Stimulated activated CD8-positive, alpha-beta memory T cell treated with anti-CD3 and anti-CD28 coated beads, Interleukin-4, amount 100 ng/mL, for 48 hours (primary cell): Measurements from ENCODE around the gene VIT.

ENCODE experiments used
- DNase-seq: peaks from one replicate; pipeline ENCODE4 v3.0.0-alpha.2; 2020

The VIT gene, protein sequence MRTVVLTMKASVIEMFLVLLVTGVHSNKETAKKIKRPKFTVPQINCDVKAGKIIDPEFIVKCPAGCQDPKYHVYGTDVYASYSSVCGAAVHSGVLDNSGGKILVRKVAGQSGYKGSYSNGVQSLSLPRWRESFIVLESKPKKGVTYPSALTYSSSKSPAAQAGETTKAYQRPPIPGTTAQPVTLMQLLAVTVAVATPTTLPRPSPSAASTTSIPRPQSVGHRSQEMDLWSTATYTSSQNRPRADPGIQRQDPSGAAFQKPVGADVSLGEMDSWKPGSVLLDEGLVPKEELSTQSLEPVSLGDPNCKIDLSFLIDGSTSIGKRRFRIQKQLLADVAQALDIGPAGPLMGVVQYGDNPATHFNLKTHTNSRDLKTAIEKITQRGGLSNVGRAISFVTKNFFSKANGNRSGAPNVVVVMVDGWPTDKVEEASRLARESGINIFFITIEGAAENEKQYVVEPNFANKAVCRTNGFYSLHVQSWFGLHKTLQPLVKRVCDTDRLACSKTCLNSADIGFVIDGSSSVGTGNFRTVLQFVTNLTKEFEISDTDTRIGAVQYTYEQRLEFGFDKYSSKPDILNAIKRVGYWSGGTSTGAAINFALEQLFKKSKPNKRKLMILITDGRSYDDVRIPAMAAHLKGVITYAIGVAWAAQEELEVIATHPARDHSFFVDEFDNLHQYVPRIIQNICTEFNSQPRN

DNA sequence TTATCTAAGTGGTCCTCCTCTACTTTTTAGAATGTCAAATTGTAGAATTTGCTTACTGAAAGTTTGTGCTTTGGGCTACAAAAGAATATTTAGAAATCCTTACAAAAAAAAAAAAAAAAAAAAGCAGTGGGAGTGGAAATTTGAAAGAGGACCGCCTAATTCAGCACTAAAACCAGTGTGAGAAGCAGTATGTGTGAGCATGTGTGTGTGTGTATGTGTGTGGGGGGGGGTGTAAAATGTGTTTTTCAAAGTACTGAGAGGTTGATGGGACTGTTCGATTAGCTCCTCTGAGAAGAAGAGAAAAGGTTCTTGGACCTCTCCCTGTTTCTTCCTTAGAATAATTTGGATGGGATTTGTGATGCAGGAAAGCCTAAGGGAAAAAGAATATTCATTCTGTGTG, at the start of gene VIT:
TSS of gene VIT (plus strand) at position 175 of the 400 bp plus-strand sequence. CDS start 19,664 bp downstream, outside the sequence.
- no peak for DNase-seq

DNA sequence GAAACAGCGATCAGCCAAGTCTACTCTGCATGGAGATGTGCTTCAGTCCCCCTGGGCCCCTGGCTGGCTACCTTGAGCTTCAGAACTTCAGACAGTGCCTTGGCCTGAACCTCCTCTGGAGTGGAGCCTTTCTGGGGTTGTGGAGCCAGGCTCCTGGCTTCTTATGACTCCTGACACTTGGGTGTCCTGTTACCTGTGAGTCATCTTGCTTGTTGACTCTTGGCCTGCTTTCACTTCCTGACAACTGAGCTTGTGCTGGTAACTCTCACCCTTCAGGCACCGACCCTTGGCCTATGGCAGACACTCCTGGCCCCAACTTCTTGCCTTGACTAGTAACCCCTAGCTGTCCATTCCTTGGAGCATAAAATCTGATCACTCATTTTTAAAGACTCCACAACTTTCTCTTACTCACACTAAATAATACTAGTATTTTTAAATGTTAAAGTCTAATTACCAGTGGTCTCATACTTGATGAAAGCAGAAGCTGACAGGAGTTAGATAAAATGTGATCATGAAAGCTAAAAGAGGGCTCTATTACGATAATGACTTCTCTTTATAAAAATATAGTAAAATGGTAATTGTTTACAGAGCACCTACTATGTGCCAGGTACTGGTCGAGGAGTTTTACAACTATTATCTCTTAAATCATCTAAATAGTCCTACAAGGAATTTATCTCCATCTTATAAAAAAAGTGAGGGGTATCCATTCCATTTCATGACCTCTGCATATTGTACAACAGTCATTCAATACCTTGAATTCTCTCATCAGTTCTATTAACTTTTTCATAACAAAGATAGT, 46.3 kb upstream of the VIT start:
- no peak for DNase-seq

DNA sequence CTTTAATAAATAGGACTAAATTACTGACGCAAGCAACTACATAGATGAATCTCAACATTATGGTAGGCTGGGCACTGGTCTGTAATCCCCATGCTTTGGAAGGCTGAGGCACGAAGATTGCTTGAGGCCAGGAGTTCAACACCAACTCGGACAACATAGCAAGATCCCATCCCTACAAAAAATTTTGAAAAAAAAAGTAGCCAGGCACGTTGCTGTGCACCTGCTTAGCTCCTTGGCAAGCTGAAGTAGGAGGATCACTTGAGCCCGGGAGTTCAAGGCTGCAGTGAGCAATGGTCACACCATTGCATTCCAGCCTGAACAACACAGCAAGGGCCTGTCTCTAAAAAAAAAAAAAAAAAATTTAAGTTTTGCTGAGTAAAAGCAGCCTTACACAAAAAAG, 43.4 kb upstream of the VIT start:
- no peak for DNase-seq

DNA sequence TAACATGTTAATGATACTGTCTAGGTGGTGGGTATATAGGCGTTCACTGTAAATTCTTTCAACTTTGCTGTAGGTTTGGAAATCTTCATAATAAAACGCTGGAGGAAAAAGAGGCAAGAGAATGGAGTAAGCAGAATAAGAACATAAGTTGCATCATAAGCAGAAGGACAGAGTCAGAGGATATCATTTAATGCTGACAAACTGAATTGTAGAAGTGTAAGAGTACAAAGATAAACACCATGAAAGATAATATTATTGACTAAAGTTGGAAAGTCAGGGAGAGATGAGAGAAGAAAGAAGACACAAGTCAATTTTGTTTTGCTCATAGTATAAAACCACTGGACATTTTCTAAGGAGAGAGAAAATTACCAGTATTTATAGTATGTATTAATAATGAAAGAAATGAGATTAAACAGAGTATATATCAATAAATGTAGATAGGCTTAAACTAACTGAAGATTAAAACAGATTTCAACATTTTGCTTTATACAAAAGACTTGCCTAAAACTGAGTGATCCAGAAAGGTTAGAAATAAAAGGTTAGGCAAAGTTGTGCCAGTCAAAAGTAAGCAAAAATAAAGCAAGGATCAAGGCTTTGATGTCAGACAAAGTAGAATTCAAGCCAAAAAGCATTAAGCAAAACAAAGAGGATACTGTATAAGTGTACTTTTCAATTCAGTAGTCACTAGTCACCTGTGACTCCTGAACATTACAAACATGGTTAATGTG, 42.4 kb upstream of the VIT start:
- no peak for DNase-seq

DNA sequence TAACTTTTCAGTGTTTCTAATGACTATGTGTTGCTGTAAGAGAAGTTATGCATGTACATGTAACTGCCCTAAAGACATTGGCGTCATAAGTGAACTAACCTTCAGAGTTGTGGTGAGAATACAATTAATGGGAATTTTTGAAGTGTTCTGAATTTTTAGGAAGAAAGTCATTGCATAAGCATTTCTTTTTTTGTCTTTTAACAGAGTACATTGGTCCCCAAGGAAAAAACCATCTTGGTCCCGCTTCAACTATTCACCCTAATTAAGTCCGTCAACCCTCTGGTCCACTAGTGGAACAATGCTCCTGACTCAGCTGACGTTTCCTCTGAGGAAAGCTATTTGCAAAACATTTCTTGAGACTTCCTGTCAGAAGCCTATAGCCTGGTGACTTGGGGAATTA, 41.1 kb upstream of the VIT start:
- no peak for DNase-seq

DNA sequence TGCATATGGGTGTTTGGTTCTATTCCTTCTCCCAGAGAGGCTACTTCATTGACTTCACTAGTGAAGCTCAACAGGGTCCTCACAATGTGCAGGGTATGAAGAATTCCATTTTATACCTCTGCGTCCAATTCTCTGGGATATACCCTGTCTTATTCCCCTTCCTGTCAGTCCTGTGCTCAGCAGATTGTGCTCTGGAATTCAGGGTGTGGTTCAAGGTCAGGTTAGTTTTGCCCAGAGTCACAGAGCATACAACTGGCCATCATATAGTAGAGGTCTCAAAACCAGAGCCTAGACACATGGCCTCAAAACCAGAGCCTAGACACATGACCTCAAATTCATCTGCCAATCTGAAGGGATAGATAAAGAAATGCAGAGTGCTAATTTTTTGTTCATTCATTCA, 38.8 kb upstream of the VIT start:
- DNase-seq: no peak

DNA sequence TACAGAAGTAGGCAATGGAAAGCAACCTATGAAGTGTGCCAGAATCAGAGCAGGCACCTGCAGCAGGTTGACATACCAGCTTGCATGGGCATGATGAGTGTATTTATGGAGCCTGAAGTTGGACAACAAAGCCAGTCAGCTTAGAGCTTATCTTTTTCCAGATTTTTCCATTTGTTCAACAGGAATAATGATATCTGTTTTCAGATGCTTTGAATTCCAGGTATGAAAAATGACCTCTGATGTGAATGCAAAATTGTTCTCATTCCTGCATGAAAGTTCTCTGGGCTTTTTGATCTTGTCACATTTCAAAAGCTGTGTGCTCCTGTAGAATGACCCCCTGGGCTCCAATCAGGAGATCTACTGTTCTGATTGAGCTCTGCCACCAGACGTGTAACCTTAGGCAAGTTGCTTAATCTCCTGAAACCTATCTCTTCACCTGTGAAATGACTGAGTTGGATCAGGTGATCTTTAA, 38.2 kb upstream of the VIT start:
- DNase-seq: no peak

DNA sequence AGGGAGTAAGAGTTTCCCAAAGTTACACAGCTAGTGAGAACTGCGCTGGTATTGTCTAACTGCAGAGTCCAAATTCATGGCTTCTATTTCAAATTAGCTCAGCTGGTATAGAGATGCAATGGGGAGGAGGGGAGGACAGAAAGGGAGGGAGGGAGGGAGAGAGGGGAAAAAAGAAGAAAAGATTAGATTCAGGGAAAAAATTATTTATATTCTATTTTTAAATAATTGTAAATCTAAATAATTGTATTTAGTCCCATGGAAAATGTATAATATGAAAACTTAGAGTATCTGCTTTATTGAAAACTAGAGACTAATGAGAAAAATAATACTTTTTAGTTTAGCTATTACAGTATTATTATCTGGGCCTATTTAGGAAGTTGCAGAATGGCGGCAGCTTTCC, 37.3 kb upstream of the VIT start:
- DNase-seq: no peak

DNA sequence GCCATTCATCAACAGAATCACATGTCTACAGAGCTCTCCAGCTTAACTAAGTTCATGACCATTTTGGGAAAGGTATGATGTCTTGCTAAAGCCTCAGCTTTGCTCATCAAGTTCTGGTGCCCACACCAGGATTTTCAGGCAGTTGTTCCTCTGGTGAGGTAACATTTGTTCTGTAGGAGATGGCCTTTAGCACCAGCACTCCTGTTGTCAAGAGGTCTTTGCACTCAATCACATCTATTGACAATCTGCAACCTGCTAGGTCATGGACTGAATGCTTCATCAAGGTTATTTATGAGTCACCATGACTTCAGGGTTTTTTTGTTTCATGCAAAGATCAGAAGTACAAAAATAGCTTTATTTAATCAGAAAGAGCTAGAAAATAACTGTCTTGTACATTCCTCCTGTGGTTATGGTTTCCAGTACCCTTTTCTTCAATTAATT, 36.6 kb upstream of the VIT start:
- no peak for DNase-seq

DNA sequence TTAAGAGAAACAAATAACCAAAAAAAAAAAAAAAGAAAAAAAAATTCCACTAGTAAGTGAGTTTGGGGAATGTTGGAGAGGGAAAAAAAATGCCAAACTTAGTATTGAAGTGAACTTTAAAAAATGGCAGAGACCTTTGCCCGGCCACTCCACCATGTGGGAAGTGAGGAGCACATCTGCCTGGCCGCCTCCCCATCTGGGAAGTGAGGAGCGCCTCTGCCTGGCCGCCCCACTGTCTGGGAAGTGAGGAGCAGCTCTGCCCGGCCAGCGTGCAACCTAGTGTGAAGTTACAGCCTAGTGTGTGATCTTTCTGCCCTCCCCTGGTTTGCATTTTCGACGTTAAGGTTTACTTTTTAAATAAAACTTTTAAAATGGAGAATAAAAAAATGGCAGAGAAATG, 33.9 kb upstream of the VIT start:
- no peak for DNase-seq

DNA sequence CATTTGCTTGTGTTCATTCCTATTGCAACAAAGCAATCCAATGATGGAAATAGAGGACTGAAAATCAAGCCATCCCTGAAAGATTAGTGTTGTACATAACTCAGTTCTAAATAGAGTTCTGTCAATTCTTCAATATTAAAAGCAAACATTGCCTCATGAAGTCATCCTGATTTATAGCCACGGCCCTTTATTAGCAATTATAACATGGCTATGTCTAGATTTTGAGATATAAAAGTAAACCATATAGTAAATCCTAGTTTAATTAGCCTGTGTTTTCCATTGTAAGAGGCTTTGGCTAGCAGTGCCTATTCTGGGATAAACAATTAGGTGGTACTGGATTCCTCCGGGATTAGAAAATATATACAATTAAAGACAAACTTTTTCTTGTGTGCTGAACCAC, 33.2 kb upstream of the VIT start:
- DNase-seq: no peak

DNA sequence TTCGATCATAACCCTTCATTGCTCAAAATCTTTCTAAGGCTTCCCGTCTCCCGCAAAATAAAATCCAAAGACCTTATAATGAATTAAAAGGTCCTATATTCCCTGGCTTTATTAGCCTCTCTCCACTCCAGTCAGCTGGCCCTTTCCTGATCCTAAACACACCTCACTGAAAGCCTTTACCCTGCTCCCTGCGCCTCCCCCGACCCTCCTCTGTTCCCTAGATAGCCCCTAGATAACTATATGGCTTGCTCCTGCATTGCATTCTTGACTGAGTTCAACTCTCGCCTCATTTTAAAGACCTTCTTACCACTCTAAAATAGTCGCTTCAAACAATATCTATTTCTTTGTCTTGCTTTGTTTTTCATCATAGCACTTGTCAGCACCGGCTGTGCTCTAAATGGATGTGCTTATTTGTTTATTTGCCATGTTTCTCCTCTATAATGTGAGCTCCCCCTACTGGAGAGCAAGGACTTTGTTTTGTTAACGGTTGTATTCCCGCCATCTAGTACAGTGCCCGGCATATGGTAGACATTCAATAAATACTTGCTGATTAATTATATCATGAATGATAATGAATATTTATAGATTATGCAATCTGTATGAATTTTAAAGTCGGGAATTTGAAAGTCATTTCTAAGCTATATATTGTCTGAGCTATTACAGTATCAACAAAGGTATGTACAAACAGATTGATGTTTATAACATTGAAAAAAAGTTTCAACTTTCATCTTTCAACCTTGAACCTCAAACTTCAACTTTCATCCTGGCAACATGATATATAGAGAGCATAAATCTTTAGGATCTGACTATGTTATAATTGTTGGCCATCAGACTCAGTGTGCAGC, 32.4 kb upstream of the VIT start:
- no peak for DNase-seq

DNA sequence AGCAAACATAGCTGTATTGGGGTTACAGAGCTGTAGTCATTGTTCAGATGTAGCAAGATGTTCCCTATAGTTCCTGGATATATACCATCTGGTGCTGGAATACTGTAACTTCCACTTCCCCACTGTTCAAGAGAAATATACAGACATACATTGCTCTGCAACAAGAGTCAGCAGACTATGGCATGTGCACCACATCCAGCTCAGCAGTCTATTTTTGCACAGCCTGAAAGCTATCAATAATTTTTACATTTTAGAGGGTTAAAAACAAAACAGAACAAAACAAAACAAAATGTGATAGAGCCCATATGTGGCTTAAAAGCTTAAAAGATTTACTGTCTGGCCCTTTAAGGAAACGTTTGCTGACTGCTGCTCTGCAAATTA, 31.8 kb upstream of the VIT start:
- DNase-seq: no peak

DNA sequence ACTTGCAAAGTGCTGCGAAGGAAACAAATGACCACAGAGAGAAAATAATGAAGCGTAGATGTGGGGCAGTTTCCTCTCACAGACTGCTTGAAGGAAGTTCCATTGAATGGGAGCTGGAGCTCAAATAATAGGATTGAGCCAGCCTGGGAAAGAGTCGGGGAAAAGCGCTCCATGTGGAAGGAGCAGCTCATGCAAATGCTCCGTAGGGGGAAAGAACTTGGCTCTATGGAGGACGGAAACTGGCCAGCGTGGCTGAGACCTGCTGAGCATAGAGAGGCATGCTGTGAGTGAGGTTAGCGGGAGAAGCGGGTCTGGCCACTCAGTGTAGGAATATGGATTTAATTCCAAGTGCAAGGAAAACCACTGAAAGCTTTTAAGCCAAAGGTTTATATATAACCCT, 28.6 kb upstream of the VIT start:
- no peak for DNase-seq

DNA sequence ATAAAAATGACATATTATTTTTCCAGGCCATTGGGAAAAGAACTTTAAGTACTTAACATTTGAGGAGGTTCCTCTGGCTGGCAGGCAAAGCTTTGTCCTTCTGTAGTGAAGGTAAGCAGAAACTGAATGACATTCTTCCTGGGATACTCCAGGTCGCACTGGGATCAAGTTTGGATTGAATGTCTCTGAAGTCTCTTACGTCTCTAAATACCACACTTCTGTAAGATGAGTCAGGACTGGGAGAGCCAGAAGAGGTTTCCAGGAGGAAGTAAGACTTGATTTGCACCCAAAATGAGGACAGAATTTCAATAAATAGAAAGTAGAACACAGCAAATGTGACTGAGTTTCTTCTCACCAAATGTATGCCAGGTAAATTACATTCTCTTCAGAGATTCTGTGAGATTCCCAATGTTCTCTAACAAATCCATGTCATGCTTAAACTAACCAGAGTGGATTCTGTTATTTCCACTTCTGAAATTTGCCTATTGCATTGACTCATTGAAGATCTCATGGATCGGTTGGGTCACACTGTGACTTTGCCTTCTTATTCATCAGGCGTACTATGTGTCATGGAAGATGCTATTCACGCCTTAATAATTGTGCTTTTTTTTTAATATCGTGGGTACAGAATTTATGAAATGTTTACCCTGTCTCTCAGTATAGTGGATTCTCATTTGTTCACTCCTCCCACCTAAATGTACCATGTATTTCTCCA, 25.5 kb upstream of the VIT start:
- DNase-seq: no peak

DNA sequence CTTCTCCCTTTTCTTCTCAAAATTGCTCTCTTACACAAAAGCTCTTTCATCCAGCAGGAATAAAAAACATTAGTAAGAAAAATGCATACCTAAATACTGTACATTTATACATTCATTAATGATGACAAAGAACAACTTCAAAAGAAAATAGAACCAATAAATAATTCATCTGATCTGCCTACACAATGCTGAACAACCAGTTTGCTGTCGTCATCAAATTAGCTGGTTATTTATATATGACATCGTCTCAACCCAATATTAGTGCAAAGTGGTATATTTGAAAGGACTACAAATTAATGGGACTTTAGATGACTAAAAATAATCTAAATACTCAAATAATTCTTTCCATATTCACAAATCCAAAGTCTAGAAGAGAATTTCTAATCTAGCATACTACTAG, 24.8 kb upstream of the VIT start:
- no peak for DNase-seq

DNA sequence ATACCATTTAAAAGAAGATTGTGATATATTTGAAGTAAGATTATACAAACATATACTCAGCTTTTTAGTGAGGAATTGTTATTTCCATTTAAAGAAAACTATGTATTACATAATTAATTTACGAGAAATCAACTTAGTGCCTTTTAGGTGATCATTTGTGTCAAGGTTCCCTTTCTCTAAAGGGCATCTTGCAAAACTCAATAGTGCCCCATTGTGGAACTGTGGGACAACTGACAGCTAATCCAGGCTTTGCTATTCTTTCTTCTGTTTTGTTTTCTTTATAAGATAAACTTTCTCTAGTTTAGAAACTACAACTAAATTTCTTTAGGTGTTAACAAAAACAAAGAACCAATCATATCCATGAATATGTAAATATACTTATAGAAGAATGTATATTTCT, 24.3 kb upstream of the VIT start:
- no peak for DNase-seq

DNA sequence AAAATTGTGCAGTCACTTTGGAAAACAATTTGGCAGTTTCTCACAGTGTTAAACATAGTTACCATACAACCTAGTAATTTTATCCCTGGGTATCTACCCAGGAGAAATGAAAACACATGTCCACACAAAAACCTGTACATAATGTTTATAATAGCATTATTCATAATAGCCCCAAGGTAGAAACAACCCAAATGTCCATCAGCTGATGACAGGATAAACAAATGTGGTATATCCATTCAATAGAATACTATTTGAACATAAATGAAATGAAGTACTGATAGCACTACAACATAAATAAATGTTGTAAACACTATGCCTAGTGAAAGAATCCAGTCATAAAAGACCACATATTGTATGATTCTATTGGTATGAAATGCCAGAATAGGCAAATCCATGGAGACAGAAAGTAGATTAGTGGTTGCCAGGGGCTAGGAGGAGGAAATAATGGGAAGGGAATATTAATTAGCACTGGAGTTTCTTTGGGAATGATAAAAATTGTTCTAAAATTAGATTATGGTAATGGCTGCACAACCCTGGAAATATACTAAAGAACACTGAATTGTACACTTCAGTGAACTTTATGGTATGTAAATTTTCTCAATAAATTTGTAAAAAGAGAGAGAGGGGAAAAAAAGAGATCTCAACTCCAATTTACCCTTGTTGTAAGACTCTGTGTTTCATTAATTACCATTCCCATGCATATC, 20.8 kb upstream of the VIT start:
- DNase-seq: no peak

DNA sequence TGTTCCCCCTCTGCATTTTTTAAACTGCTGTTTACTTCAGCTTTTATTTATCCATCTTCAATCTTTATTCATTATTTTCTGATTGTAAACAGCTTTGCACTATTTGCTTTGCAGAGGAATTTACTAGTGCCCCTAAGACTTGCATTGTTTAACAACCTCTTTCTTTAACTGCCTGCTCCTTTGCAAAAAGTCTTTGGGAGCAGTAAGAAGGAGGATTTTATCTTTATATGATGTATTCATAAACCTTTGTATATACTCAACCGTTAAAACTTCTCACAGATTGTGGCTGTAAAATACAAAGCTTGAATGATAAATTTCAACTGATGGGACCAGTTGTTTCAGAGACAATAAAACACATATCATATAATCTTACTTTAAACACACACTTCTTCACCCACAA, 20.1 kb upstream of the VIT start:
- DNase-seq: no peak

DNA sequence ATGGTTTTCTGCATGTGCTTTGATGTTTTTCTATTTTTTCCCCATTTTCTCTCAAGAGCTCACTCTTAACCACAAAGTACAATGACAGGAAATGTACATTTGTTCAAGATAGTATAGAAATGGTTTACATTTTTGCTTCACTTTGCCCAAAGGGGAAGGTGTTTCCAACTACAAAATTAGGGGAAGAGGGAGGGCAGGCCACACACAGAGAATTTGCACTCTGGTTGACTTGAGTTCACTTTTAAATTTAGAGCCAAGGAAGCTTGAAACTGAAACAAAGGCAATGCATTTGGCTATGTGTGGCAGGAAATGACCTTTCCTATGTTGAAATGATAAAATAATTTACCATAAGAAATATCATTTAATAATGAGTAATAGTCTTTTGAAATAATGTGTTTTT, 19.1 kb upstream of the VIT start:
- DNase-seq: no peak
